K562 (cell line): ENCODE measurements around the gene SATB2. TPM values are rescaled to one million over a fixed set of nuclear protein-coding genes. Genes with fewer than 3 reads are reported as not detected.
A peak's percentile ranks its signal among the peaks of the same experiment; 100 is the strongest.

ENCODE experiments used
- ATAC-seq: fragments of 200-7000 bp; cut with Tn5 transposase; 3 replicates; pipeline ENCODE4 v1.9.1; 2020; ENCODE audit warnings: moderate library complexity
- BruUV-seq: library from RNA; stranded (reverse); fragments of 400-500 nt; replicated peaks from 2 replicates; lab custom pipeline; 2021; lab: Mats Ljungman, UMichigan
- CTCF ChIA-PET: fragments of 300-600 bp; formaldehyde crosslinking; extraction: SDS; loops from one replicate; lab custom pipeline; 2021; ENCODE audit warnings: low intra/inter-chr PET ratio; lab: Yijun Ruan, JAX
- POLR2A ChIA-PET: fragments of 300-600, 350-650 bp; sonication (Branson Sonifier 250); formaldehyde crosslinking; extraction: SDS; loops from one replicate; lab custom pipeline; 2021; ENCODE audit warnings: antibody characterized with exemption, inconsistent platforms; lab: Yijun Ruan, JAX
- DNase-seq, 4 experiments: peaks; one replicate each; pipeline versions ENCODE4 v3.0.0 to v3.0.0-alpha.2; 2011 to 2018; ENCODE audit warnings: low spot score in 3 of 4, mixed read lengths in 3 of 4; ENCODE audit errors: extremely low read depth in 1 of 4
- FAIRE-seq: peaks from 2 replicates; lab custom pipeline; 2011; peaks lifted over from hg19 to GRCh38; lab: Jason Lieb, UNC
- H2AFZ ChIP-seq: 2 replicates; pipeline ENCODE4 v1.6.0; 2011; ENCODE audit warnings: low read depth, low read length, control low read depth, inconsistent platforms
- H3K27ac ChIP-seq: fragments of 200-600 bp; 3 replicates; pipeline ENCODE4 v1.8.0; 2011; ENCODE audit warnings: low read depth, mild to moderate bottlenecking, control low read depth, inconsistent platforms, low read length, moderate library complexity, mixed read lengths; ENCODE audit errors: extremely low read depth
- H3K27me3 ChIP-seq, 2 experiments: fragments of 300-600 bp in 1 of 2; 2 replicates in 1 of 2; 3 replicates in 1 of 2; pipeline versions ENCODE4 v1.6.0 to v1.8.0; 2011; ENCODE audit warnings: inconsistent platforms in 2 of 2, low read length in 2 of 2, mild to moderate bottlenecking in 1 of 2, mixed read lengths in 1 of 2, moderate library complexity in 1 of 2; ENCODE audit not compliant: control insufficient read depth in 2 of 2, insufficient read depth in 2 of 2
- H3K36me3 ChIP-seq: fragments of 300-600 bp; 3 replicates; pipeline ENCODE4 v1.8.0; 2011; ENCODE audit warnings: mild to moderate bottlenecking, low read length, inconsistent platforms; ENCODE audit not compliant: control insufficient read depth, insufficient read depth
- H3K4me1 ChIP-seq, 2 experiments: fragments of 200-600 bp in 1 of 2; replicated peaks in 1 of 2; 2 replicates in 1 of 2; 3 replicates in 1 of 2; pipeline versions ENCODE4 v1.5.1 to v1.8.0; 2011; ENCODE audit warnings: inconsistent platforms in 2 of 2, low read length in 2 of 2, mild to moderate bottlenecking in 1 of 2, mixed read lengths in 1 of 2, moderate library complexity in 1 of 2; ENCODE audit not compliant: control insufficient read depth in 2 of 2, insufficient read depth in 2 of 2
- H3K4me2 ChIP-seq: 2 replicates; pipeline ENCODE4 v1.6.1; 2011; ENCODE audit warnings: low read length, control low read depth, inconsistent platforms, mixed read lengths; ENCODE audit not compliant: insufficient read depth
- H3K4me3 ChIP-seq: fragments of 200-600 bp; sonication (generic), shearing (Covaris generic); 2 replicates; pipeline ENCODE4 v1.5.1; 2016; ENCODE audit warnings: control low read depth, inconsistent platforms
- H3K79me2 ChIP-seq: fragments of 200-600 bp; 3 replicates; pipeline ENCODE4 v1.8.0; 2011; ENCODE audit warnings: low read length, inconsistent platforms; ENCODE audit not compliant: control insufficient read depth, insufficient read depth
- H3K9ac ChIP-seq, 2 experiments: 2 replicates each; pipeline versions ENCODE4 v1.6.0 to v1.6.1; 2011; ENCODE audit warnings: low read depth in 2 of 2, low read length in 2 of 2, control low read depth in 1 of 2, inconsistent platforms in 1 of 2, mild to moderate bottlenecking in 1 of 2, mixed read lengths in 1 of 2; ENCODE audit not compliant: insufficient read depth in 1 of 2
- H3K9me1 ChIP-seq: one replicate; pipeline ENCODE4 v1.6.0; 2011; ENCODE audit warnings: inconsistent platforms, mild to moderate bottlenecking, low read length, moderate library complexity; ENCODE audit not compliant: control insufficient read depth, insufficient read depth
- H3K9me3 ChIP-seq: replicated peaks from 2 replicates; pipeline ENCODE4 v1.5.1; 2011; ENCODE audit warnings: low read depth, low read length, inconsistent platforms; ENCODE audit not compliant: control insufficient read depth, insufficient read depth
- H4K20me1 ChIP-seq: replicated peaks from 2 replicates; pipeline ENCODE4 v1.6.1; 2011; ENCODE audit warnings: low read length, inconsistent platforms, mixed read lengths; ENCODE audit not compliant: control insufficient read depth, insufficient read depth
- ARID1B ChIP-seq: fragments of 450-650 bp; IDR thresholded peaks from 2 replicates; pipeline ENCODE4 v1.6.1; 2016; ENCODE audit warnings: antibody characterized with exemption, mild to moderate bottlenecking, inconsistent platforms
- NCOA4 ChIP-seq: fragments of 450-650 bp; IDR thresholded peaks from 2 replicates; pipeline ENCODE4 v1.6.1; 2018; ENCODE audit warnings: mild to moderate bottlenecking; ENCODE audit not compliant: partially characterized antibody
- RAD21 ChIP-seq, 2 experiments: fragments of 250-450 bp in 1 of 2; fragments of 450-650 bp in 1 of 2; sonication (Bioruptor Pico) in 1 of 2; formaldehyde crosslinking in 1 of 2; IDR thresholded peaks in 1 of 2; conservative IDR thresholded peaks in 1 of 2; 2 replicates each; pipeline versions ENCODE4 v1.4.0 to v1.8.0; 2020 to 2022; ENCODE audit warnings: mild to moderate bottlenecking in 2 of 2, moderate library complexity in 1 of 2
- XRCC4 ChIP-seq: IDR thresholded peaks from one replicate; pipeline ENCODE4 v1.6.1; 2011; ENCODE audit not compliant: insufficient read depth, insufficient read length; ENCODE audit errors: extremely low read depth
- in situ Hi-C: fragments of 300-500 bp; cut with MboI; formaldehyde crosslinking; loops from 4 replicates; pipeline ENCODE4 v1.15.0; 2018; ENCODE audit warnings: inconsistent platforms, mixed read lengths
- intact Hi-C: fragments of 100-400 bp; cut with micrococcal nuclease; formaldehyde crosslinking; loops from 2 replicates; pipeline ENCODE4 v1.14.2; 2022
- polyA plus RNA-seq, 8 experiments: library from polyadenylated mRNA; depleted of rRNA in 4 of 8; stranded (reverse) in 5 of 8; unstranded in 3 of 8; fragments of >200 nt; fragmentation: Nextera tagmentation in 2 of 8; fragmentation: Illumina TruSeq in 1 of 8; extraction: Ambion mirVana in 2 of 8; extraction: Trizol in 1 of 8; gene quantifications; 2 replicates each; pipeline versions ENCODE4 v1.2.1 to v1.2.3, GENCODE V29; 2011 to 2014; ENCODE audit warnings: inconsistent platforms in 1 of 8, missing spikeins in 1 of 8
- total RNA-seq, 7 experiments: library from RNA; depleted of rRNA in 6 of 7; stranded (reverse); fragments of >200 nt in 6 of 7; fragmentation: Illumina TruSeq in 2 of 7; extraction: Trizol in 2 of 7; gene quantifications; 2 replicates each; pipeline versions ENCODE4 v1.2.1 to v1.2.3, GENCODE V29; 2011 to 2021; ENCODE audit warnings: low replicate concordance in 1 of 7
- TF ChIP-seq, protein P1 (sequence below), 3 experiments: IDR thresholded peaks in 2 of 3; conservative IDR thresholded peaks in 1 of 3; 2 replicates each; pipeline ENCODE4 v1.5.1; 2011 to 2012; ENCODE audit warnings: low read length in 3 of 3, mild to moderate bottlenecking in 3 of 3, control low read depth in 2 of 3, improper control_type of control experiment in 1 of 3, inconsistent platforms in 1 of 3, low read depth in 1 of 3, mixed read lengths in 1 of 3, moderate library complexity in 1 of 3; ENCODE audit not compliant: insufficient read depth in 2 of 3

SATB2 gene
- total and polyA plus RNA-seq, 9 of the 15 experiments (the other 6 are each of a cell fraction or from before 2014, with no cell fraction given), result 4.5 to 34.0 (median 15.1) TPM

DNA sequence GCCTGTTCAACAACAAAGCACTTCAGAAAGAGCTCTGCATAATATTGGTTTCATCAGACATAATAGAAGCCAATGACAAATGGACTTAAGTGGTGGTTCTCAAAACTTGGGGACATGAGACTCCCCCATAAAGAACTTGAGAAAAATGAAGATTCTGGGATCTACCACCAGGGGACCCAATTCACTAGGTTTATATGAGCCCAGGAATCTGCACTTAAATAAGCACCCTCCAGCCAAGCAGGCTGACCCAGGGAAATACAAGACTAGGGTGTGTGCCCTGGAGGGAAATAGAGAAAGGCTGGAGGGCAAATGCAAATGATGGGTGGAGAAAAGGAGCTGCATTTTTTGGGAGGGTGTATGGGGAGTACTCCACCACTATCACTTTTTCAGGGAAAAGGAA, 52.5 kb downstream of the SATB2 start:
- Histone ChIP-seq H3K27ac (no peak overlapping the region), H3K9me1 (no peaks in the 10 kb centered on the region), H3K27me3 (no peaks in the 10 kb centered on the region), H3K4me2 (no peak overlapping the region), H3K4me3 (no peak overlapping the region), H4K20me1 (no peaks in the 10 kb centered on the region), H3K9me3 (no peaks in the 10 kb centered on the region), H2AFZ (no peak overlapping the region), H3K36me3 (peaks cover 70% of the 10 kb centered on the region), H3K79me2 (peaks cover 25% of the 10 kb centered on the region; the same call in 2 of the 3 replicates), H3K9ac (no peak overlapping the region), H3K4me1 (no peaks in the 10 kb centered on the region)
- FAIRE-seq (no peak), DNase-seq (peak; percentile 8 to 19 (median 12)), ATAC-seq (peak; percentile 82)
- intact Hi-C loops (loop anchor here (2.0 kb wide), 1 partner anchor 76 kb away; no protein-coding TSS in a partner anchor), in situ Hi-C loops (no loop called here)
- ChIA-PET CTCF (no interaction called here), POLR2A (no interaction called here)
- no peak for TF ChIP-seq NCOA4
- peak in 1 of 2 experiments; percentile 34; a peak in 3 of 4 replicates for TF ChIP-seq RAD21 (CRISPR knock-in tag; conservative IDR thresholded peaks at IDR 0.05 in 1 of 2, IDR thresholded peaks at IDR 0.05 in 1 of 2)
- TF ChIP-seq XRCC4, result no peak
- TF ChIP-seq, protein P1, sequence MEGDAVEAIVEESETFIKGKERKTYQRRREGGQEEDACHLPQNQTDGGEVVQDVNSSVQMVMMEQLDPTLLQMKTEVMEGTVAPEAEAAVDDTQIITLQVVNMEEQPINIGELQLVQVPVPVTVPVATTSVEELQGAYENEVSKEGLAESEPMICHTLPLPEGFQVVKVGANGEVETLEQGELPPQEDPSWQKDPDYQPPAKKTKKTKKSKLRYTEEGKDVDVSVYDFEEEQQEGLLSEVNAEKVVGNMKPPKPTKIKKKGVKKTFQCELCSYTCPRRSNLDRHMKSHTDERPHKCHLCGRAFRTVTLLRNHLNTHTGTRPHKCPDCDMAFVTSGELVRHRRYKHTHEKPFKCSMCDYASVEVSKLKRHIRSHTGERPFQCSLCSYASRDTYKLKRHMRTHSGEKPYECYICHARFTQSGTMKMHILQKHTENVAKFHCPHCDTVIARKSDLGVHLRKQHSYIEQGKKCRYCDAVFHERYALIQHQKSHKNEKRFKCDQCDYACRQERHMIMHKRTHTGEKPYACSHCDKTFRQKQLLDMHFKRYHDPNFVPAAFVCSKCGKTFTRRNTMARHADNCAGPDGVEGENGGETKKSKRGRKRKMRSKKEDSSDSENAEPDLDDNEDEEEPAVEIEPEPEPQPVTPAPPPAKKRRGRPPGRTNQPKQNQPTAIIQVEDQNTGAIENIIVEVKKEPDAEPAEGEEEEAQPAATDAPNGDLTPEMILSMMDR (IDR thresholded peaks at IDR 0.05 in 2 of 3, conservative IDR thresholded peaks at IDR 0.05 in 1 of 3; ENCODE audit: insufficient read depth in 2 of 3, low read depth in 1 of 3, low read length in 3 of 3), result peak; percentile 31 to 48 (median 34); a peak in 3 of 6 replicates
- TF ChIP-seq ARID1B, result no peak
- no TSS peak for BruUV-seq
